Measurements from ENCODE around the gene RIMS1. TPM values are rescaled to one million over a fixed set of nuclear protein-coding genes. Genes with fewer than 3 reads are reported as not detected.

The RIMS1 gene
- total and polyA plus RNA-seq, 4 donors: 0.09 to 0.17 TPM; not detected in 2

DNA sequence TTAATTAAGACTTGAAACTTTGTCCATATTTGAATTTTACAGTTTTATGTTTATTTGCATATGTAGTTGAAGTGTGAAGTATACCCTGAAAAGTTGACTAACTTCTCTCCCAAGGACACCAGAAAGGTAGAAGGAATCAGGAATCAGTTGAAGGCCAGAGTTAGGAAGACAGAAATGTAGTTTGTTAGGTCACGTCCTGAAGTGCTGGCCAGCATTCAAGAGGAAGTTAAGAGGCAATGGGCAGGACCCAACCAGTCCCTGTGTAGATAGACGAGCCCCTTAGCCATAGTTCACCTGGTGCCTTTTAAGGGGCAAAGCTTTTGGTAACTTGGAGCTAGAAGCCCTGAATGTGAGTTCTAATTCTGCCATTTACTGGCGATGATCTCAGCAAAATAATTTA lies 485.1 kb downstream of the RIMS1 start:
- whole genome bisulfite sequencing: 61% methylated on average over 3 of the region's 3 CpGs
- Histone ChIP-seq H3K4me3 (ENCODE audit: low read depth in 1 of 3, low read length in 3 of 3) (no peak overlapping the region), H3K9ac (ENCODE audit: low read depth in 1 of 2, low read length in 2 of 2) (no peak overlapping the region), H3K27me3 (ENCODE audit: control insufficient read depth in 4 of 4, insufficient read depth in 4 of 4, low read length in 3 of 4) (peaks cover 0 to 2% (median 0%) of the 10 kb centered on the region in 4 donors), H3K9me3 (ENCODE audit: control insufficient read depth in 4 of 4, low read length in 3 of 4) (no peaks in the 10 kb centered on the region), H3K27ac (ENCODE audit: low read depth in 1 of 2, low read length in 2 of 2) (no peak overlapping the region), H3K4me1 (ENCODE audit: control insufficient read depth in 4 of 4, insufficient read depth in 4 of 4, low read length in 3 of 4) (no peaks in the 10 kb centered on the region), H3K36me3 (ENCODE audit: control insufficient read depth in 4 of 4, insufficient read depth in 3 of 4, low read depth in 1 of 4, low read length in 3 of 4) (no peaks in the 10 kb centered on the region)
- DNase-seq (ENCODE audit: low spot score): no peak
- TF ChIP-seq HNF4A (conservative IDR thresholded peaks at IDR 0.05) (no peak), RAD21 (IDR thresholded peaks at IDR 0.05) (no peak), EGR1 (IDR thresholded peaks at IDR 0.05; ENCODE audit: low read depth in 2 of 2) (no peak), TAF1 (conservative IDR thresholded peaks at IDR 0.05) (no peak), NR2F2 (IDR thresholded peaks at IDR 0.05) (no peak), FOXA2 (IDR thresholded peaks at IDR 0.05) (no peak)
- TF ChIP-seq, protein P1, sequence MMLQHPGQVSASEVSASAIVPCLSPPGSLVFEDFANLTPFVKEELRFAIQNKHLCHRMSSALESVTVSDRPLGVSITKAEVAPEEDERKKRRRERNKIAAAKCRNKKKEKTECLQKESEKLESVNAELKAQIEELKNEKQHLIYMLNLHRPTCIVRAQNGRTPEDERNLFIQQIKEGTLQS (IDR thresholded peaks at IDR 0.05): no peak
- TF ChIP-seq, protein P2, sequence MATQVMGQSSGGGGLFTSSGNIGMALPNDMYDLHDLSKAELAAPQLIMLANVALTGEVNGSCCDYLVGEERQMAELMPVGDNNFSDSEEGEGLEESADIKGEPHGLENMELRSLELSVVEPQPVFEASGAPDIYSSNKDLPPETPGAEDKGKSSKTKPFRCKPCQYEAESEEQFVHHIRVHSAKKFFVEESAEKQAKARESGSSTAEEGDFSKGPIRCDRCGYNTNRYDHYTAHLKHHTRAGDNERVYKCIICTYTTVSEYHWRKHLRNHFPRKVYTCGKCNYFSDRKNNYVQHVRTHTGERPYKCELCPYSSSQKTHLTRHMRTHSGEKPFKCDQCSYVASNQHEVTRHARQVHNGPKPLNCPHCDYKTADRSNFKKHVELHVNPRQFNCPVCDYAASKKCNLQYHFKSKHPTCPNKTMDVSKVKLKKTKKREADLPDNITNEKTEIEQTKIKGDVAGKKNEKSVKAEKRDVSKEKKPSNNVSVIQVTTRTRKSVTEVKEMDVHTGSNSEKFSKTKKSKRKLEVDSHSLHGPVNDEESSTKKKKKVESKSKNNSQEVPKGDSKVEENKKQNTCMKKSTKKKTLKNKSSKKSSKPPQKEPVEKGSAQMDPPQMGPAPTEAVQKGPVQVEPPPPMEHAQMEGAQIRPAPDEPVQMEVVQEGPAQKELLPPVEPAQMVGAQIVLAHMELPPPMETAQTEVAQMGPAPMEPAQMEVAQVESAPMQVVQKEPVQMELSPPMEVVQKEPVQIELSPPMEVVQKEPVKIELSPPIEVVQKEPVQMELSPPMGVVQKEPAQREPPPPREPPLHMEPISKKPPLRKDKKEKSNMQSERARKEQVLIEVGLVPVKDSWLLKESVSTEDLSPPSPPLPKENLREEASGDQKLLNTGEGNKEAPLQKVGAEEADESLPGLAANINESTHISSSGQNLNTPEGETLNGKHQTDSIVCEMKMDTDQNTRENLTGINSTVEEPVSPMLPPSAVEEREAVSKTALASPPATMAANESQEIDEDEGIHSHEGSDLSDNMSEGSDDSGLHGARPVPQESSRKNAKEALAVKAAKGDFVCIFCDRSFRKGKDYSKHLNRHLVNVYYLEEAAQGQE (IDR thresholded peaks at IDR 0.05): no peak

DNA sequence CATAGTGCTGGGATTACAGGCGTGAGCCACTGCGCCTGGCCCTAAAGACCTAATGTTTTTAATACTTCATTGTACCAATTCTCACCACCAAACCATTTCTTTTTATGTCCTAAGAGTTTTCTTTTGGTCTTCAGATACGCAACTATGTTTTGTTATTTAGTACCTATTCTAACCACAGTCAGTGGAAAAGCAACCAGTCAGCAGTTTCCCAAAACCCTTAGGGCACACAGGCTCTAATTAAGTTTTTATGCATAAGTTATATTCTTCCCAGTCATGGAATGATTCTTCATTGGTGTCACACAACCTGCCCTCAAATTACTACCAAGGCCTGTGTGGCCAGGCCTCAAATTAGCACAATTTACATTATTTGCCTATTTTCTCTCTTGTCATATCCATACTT lies 487.8 kb downstream of the RIMS1 start:
- no peak for TF ChIP-seq TAF1 (conservative IDR thresholded peaks at IDR 0.05)
- TF ChIP-seq RAD21 (IDR thresholded peaks at IDR 0.05): no peak
- TF ChIP-seq HNF4A (conservative IDR thresholded peaks at IDR 0.05): no peak
- no peak for TF ChIP-seq YY1 (IDR thresholded peaks at IDR 0.05)
- TF ChIP-seq HNF4G (IDR thresholded peaks at IDR 0.05): no peak
- TF ChIP-seq JUND (IDR thresholded peaks at IDR 0.05): no peak
- no peak for TF ChIP-seq GABPA (IDR thresholded peaks at IDR 0.05 in 1 of 2, conservative IDR thresholded peaks at IDR 0.05 in 1 of 2)
- TF ChIP-seq RXRA (IDR thresholded peaks at IDR 0.05): no peak
- TF ChIP-seq, protein P3, sequence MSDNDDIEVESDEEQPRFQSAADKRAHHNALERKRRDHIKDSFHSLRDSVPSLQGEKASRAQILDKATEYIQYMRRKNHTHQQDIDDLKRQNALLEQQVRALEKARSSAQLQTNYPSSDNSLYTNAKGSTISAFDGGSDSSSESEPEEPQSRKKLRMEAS (IDR thresholded peaks at IDR 0.05): no peak
- Histone ChIP-seq H3K4me1 (ENCODE audit: control insufficient read depth in 4 of 4, insufficient read depth in 4 of 4, low read length in 3 of 4) (no peaks in the 10 kb centered on the region), H3K27me3 (ENCODE audit: control insufficient read depth in 4 of 4, insufficient read depth in 4 of 4, low read length in 3 of 4) (peaks cover 0 to 4% (median 0%) of the 10 kb centered on the region in 4 donors), H3K27ac (ENCODE audit: low read depth in 1 of 2, low read length in 2 of 2) (no peak overlapping the region), H3K4me3 (ENCODE audit: low read depth in 1 of 3, low read length in 3 of 3) (no peak overlapping the region), H3K9ac (ENCODE audit: low read depth in 1 of 2, low read length in 2 of 2) (no peak overlapping the region), H3K36me3 (ENCODE audit: control insufficient read depth in 4 of 4, insufficient read depth in 3 of 4, low read depth in 1 of 4, low read length in 3 of 4) (no peaks in the 10 kb centered on the region), H3K9me3 (ENCODE audit: control insufficient read depth in 4 of 4, low read length in 3 of 4) (no peaks in the 10 kb centered on the region)
- WGBS: 95% methylated on average over 3 of the region's 3 CpGs
- DNase-seq (ENCODE audit: low spot score): no peak

DNA sequence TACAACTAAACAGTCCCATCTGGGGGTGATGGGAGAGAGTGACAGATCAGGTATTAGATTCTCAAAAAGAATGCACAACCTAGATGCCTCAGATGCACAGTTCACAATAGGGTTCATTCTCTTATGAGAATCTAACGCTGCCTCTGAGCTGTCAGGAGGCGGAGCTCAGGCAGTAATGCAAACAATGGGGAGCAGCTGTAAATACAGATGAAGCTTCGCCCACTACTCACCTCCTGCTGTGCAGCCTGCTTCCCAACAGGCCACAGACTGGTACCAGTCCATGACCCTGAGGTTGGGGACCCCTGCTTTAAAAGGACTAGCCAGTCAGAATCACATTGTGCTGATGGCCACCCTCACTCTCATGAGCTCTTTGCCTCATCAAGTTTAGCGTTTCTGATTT lies 488.5 kb downstream of the RIMS1 start:
- Histone ChIP-seq H3K4me1 (ENCODE audit: control insufficient read depth in 4 of 4, insufficient read depth in 4 of 4, low read length in 3 of 4) (no peaks in the 10 kb centered on the region), H3K9ac (ENCODE audit: low read depth in 1 of 2, low read length in 2 of 2) (no peak overlapping the region), H3K27ac (ENCODE audit: low read depth in 1 of 2, low read length in 2 of 2) (no peak overlapping the region), H3K36me3 (ENCODE audit: control insufficient read depth in 4 of 4, insufficient read depth in 3 of 4, low read depth in 1 of 4, low read length in 3 of 4) (no peaks in the 10 kb centered on the region), H3K9me3 (ENCODE audit: control insufficient read depth in 4 of 4, low read length in 3 of 4) (no peaks in the 10 kb centered on the region), H3K27me3 (ENCODE audit: control insufficient read depth in 4 of 4, insufficient read depth in 4 of 4, low read length in 3 of 4) (peaks cover 0 to 6% (median 0%) of the 10 kb centered on the region in 4 donors), H3K4me3 (ENCODE audit: low read depth in 1 of 3, low read length in 3 of 3) (no peak overlapping the region)
- no peak for DNase-seq (ENCODE audit: low spot score)
- TF ChIP-seq HNF4A (conservative IDR thresholded peaks at IDR 0.05) (no peak), RXRA (IDR thresholded peaks at IDR 0.05) (no peak), RAD21 (IDR thresholded peaks at IDR 0.05) (no peak), YY1 (IDR thresholded peaks at IDR 0.05) (no peak)
- TF ChIP-seq, protein P1 (IDR thresholded peaks at IDR 0.05): no peak
- 47% methylated on average over 4 of the region's 4 CpGs for WGBS

All from liver (tissue), 9 donors.